Spinal cord (tissue), 10 donors: ENCODE measurements around the gene GOT1. TPM values are rescaled to one million over a fixed set of nuclear protein-coding genes. Genes with fewer than 3 reads are reported as not detected.
A peak's percentile ranks its signal among the peaks of the same experiment; 100 is the strongest.

Experiments used
- DNase-seq, 6 donors: peaks; one replicate each; pipeline versions ENCODE4 v3.0.0 to v3.0.0-alpha.2; 2013 to 2015; ENCODE audit warnings: low spot score in 6 of 6, low read depth in 4 of 6
- H3K27ac ChIP-seq: one replicate; pipeline ENCODE4 v1.5.1; 2013; ENCODE audit warnings: low read depth, low read length, control low read depth
- H3K27me3 ChIP-seq: one replicate; pipeline ENCODE4 v1.6.1; 2013; ENCODE audit warnings: low read length; ENCODE audit not compliant: control insufficient read depth, insufficient read depth
- H3K36me3 ChIP-seq: one replicate; pipeline ENCODE4 v1.6.1; 2013; ENCODE audit warnings: low read length; ENCODE audit not compliant: control insufficient read depth, insufficient read depth
- H3K4me1 ChIP-seq: one replicate; pipeline ENCODE4 v1.6.1; 2013; ENCODE audit warnings: low read length; ENCODE audit not compliant: control insufficient read depth, insufficient read depth
- H3K4me3 ChIP-seq: one replicate; pipeline ENCODE4 v1.5.1; 2013; ENCODE audit warnings: low read depth, low read length, control low read depth
- H3K9me3 ChIP-seq: one replicate; pipeline ENCODE4 v1.6.1; 2013; ENCODE audit warnings: low read length; ENCODE audit not compliant: control insufficient read depth, insufficient read depth
- WGBS: methylation state at CpG from one replicate; pipeline ENCODE4 v1.1.5; 2013; ENCODE audit warnings: missing lambda C conversion rate; ENCODE audit not compliant: insufficient coverage; 5-methylcytosine and 5-hydroxymethylcytosine counted together
- polyA plus RNA-seq, 2 donors: library from polyadenylated mRNA; unstranded; fragments of 120-200 nt; gene quantifications; one replicate each; pipeline ENCODE4 v1.2.1, GENCODE V29; 2013; ENCODE audit not compliant: insufficient read length in 2 of 2
- total RNA-seq, 2 donors: library from RNA; depleted of rRNA in 1 of 2; stranded (reverse); fragments of 120-200 nt in 1 of 2; fragments of >200 nt in 1 of 2; gene quantifications; one replicate each; pipeline versions ENCODE4 v1.2.3 to v1.2.4, GENCODE V29; 2013 to 2014
- donor health status: healthy.

GOT1 gene
- total and polyA plus RNA-seq, 4 donors, result 38.0 to 115 (median 86.6) TPM

GRCh38 chr10:99410146-99410545, 20.3 kb downstream of the GOT1 start:
- Histone ChIP-seq H3K9me3 (no peaks in the 10 kb centered on the region), H3K4me1 (no peaks in the 10 kb centered on the region), H3K27me3 (no peaks in the 10 kb centered on the region), H3K27ac (no peak overlapping the region), H3K4me3 (no peak overlapping the region), H3K36me3 (peaks cover 10% of the 10 kb centered on the region)
- 86% methylated on average over 1 of the region's 1 CpG for WGBS
- DNase-seq, result no peak

GRCh38 chr10:99406149-99406548, 24.3 kb downstream of the GOT1 start:
- Histone ChIP-seq H3K4me1 (no peaks in the 10 kb centered on the region), H3K4me3 (no peak overlapping the region), H3K9me3 (no peaks in the 10 kb centered on the region), H3K36me3 (peaks cover 29% of the 10 kb centered on the region), H3K27me3 (no peaks in the 10 kb centered on the region), H3K27ac (no peak overlapping the region)
- 100% methylated on average over 2 of the region's 3 CpGs for WGBS
- no peak for DNase-seq

GRCh38 chr10:99403674-99404073, 26.8 kb downstream of the GOT1 start:
- no peak for DNase-seq
- Histone ChIP-seq H3K27ac (no peak overlapping the region), H3K9me3 (no peaks in the 10 kb centered on the region), H3K4me3 (no peak overlapping the region), H3K4me1 (no peaks in the 10 kb centered on the region), H3K36me3 (peaks cover 44% of the 10 kb centered on the region), H3K27me3 (no peaks in the 10 kb centered on the region)
- 100% methylated on average over 9 of the region's 9 CpGs for WGBS

- Histone ChIP-seq H3K4me3 (no peak overlapping the region), H3K9me3 (no peaks in the 10 kb centered on the region), H3K36me3 (peaks cover 39% of the 10 kb centered on the region), H3K27ac (no peak overlapping the region), H3K27me3 (no peaks in the 10 kb centered on the region), H3K4me1 (peaks cover under 1% of the 10 kb centered on the region)
- WGBS, result 100% methylated on average over 1 of the region's 3 CpGs
- no peak for DNase-seq
These were observed 30.8 kb downstream of the GOT1 start for GRCh38 chr10:99399664-99400063.

- peaks cover 9% of the 10 kb centered on the region for H3K4me1 ChIP-seq
- no CpG with 5 or more reads among the region's 3 CpGs for WGBS
- peaks cover 38% of the 10 kb centered on the region for H3K36me3 ChIP-seq
- H3K27me3 ChIP-seq, result no peaks in the 10 kb centered on the region
- no peak overlapping the region for H3K27ac ChIP-seq
- H3K9me3 ChIP-seq, result no peaks in the 10 kb centered on the region
- DNase-seq, result no peak
- H3K4me3 ChIP-seq, result no peak overlapping the region
These were observed 34.0 kb downstream of the GOT1 start for GRCh38 chr10:99396471-99396870.

GRCh38 chr10:99395750-99396445, 34.5 kb downstream of the GOT1 start:
- Histone ChIP-seq H3K9me3 (no peaks in the 10 kb centered on the region), H3K36me3 (peaks cover 37% of the 10 kb centered on the region), H3K4me1 (peaks cover 9% of the 10 kb centered on the region), H3K27ac (no peak overlapping the region), H3K4me3 (no peak overlapping the region), H3K27me3 (no peaks in the 10 kb centered on the region)
- WGBS, result no CpG with 5 or more reads among the region's 2 CpGs
- peak in 4 of 6 donors; percentile 9 to 46 (median 24) for DNase-seq

GRCh38 chr10:99394761-99395386, 35.5 kb downstream of the GOT1 start:
- Histone ChIP-seq H3K4me3 (no peak overlapping the region), H3K27me3 (no peaks in the 10 kb centered on the region), H3K4me1 (peaks cover 9% of the 10 kb centered on the region), H3K36me3 (peaks cover 30% of the 10 kb centered on the region), H3K27ac (no peak overlapping the region), H3K9me3 (no peaks in the 10 kb centered on the region)
- WGBS, result 84% methylated on average over 2 of the region's 7 CpGs
- DNase-seq, result peak in 1 of 6 donors; percentile 28

GRCh38 chr10:99394256-99394655, 36.2 kb downstream of the GOT1 start:
- Histone ChIP-seq H3K9me3 (no peaks in the 10 kb centered on the region), H3K27me3 (no peaks in the 10 kb centered on the region), H3K27ac (no peak overlapping the region), H3K4me3 (no peak overlapping the region), H3K4me1 (peaks cover 9% of the 10 kb centered on the region), H3K36me3 (peaks cover 25% of the 10 kb centered on the region)
- WGBS, result 87% methylated on average over 8 of the region's 8 CpGs
- DNase-seq, result no peak

GRCh38 chr10:99393683-99394082, 36.7 kb downstream of the GOT1 start:
- peaks cover 9% of the 10 kb centered on the region for H3K4me1 ChIP-seq
- no peak for DNase-seq
- no peak overlapping the region for H3K27ac ChIP-seq
- 86% methylated on average over 4 of the region's 5 CpGs for WGBS
- H3K27me3 ChIP-seq, result no peaks in the 10 kb centered on the region
- H3K9me3 ChIP-seq, result no peaks in the 10 kb centered on the region
- no peak overlapping the region for H3K4me3 ChIP-seq
- peaks cover 22% of the 10 kb centered on the region for H3K36me3 ChIP-seq

GRCh38 chr10:99393036-99393435, 37.4 kb downstream of the GOT1 start:
- 63% methylated on average over 2 of the region's 2 CpGs for WGBS
- Histone ChIP-seq H3K4me3 (no peak overlapping the region), H3K9me3 (no peaks in the 10 kb centered on the region), H3K27me3 (no peaks in the 10 kb centered on the region), H3K27ac (no peak overlapping the region), H3K4me1 (peaks cover 9% of the 10 kb centered on the region), H3K36me3 (peaks cover 25% of the 10 kb centered on the region)
- no peak for DNase-seq
